AG10803 (cell line): Measurements from ENCODE around the gene LINC00237.

Source experiments
- DNase-seq: peaks from one replicate; pipeline ENCODE4 v3.0.0; 2010; ENCODE audit warnings: low read depth
- H3K4me3 ChIP-seq: 2 replicates; pipeline ENCODE4 v1.5.1; 2011; ENCODE audit warnings: mild to moderate bottlenecking, low read length, control low read depth
- TF ChIP-seq, protein P1 (sequence below): conservative IDR thresholded peaks from 2 replicates; pipeline ENCODE4 v1.5.1; 2011; ENCODE audit warnings: mild to moderate bottlenecking, low read length, control low read depth, inconsistent platforms

Gene LINC00237

DNA sequence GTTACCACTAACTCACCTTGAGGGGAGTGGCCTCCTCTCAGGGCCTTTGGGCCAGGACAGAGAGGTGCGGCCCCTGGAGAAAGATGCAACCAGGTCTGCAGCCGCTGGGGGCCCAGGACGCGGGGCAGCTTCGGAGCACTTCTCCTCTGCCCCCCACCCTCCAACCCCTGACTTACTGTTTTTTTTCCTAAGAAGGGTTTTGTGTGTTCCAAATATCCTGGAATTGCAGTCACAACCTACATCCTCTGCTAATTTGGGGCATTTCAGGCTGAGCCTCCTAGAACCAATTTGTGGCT is 1.7 kb downstream of the LINC00237 start:
- TF ChIP-seq, protein P1, sequence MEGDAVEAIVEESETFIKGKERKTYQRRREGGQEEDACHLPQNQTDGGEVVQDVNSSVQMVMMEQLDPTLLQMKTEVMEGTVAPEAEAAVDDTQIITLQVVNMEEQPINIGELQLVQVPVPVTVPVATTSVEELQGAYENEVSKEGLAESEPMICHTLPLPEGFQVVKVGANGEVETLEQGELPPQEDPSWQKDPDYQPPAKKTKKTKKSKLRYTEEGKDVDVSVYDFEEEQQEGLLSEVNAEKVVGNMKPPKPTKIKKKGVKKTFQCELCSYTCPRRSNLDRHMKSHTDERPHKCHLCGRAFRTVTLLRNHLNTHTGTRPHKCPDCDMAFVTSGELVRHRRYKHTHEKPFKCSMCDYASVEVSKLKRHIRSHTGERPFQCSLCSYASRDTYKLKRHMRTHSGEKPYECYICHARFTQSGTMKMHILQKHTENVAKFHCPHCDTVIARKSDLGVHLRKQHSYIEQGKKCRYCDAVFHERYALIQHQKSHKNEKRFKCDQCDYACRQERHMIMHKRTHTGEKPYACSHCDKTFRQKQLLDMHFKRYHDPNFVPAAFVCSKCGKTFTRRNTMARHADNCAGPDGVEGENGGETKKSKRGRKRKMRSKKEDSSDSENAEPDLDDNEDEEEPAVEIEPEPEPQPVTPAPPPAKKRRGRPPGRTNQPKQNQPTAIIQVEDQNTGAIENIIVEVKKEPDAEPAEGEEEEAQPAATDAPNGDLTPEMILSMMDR: no peak
- H3K4me3 ChIP-seq: no peak overlapping the region
- DNase-seq: no peak

DNA sequence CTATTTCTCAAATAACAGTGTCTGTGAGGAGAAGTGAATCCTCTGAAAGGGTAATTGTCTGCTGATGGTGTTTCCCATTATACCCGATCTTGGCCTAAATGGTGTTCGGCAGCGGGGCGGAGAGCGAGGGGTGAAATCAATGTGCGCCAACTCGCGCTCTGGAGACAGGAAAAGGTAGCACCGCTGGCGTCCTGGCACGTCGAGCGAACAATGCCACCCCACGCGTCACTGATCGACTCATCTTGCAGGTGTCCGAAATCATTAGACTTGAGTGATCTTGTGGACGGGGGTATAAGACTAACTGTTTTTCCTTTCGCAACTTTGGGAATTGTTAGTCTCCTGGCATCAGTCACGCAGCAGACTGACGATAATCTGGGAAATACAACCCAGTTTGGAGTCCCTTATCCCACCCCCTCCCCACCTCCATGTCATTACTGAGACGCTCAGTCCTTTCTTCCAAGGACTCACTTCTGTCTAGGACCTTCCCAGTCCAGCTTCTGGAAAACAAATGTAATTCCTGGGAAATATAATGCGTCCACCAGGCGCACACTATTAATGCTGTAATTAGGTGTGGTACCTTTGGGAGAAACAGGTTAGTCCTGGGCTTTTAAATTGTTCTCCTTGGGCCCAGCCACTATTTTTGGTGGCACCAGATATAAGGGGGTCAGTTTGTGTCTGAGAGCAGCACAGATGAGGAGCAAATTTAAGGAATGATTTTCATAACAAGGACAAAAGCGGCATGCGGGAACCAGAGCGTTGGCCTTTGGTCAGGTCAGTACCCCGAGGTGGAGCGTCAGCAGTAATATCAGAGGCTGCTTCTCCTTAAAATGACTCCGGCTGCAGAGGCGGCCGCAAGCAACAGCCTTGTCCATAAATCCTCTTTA is 2.3 kb downstream of the LINC00237 start:
- no peak for DNase-seq
- TF ChIP-seq, protein P1: no peak
- no peak overlapping the region for H3K4me3 ChIP-seq

DNA sequence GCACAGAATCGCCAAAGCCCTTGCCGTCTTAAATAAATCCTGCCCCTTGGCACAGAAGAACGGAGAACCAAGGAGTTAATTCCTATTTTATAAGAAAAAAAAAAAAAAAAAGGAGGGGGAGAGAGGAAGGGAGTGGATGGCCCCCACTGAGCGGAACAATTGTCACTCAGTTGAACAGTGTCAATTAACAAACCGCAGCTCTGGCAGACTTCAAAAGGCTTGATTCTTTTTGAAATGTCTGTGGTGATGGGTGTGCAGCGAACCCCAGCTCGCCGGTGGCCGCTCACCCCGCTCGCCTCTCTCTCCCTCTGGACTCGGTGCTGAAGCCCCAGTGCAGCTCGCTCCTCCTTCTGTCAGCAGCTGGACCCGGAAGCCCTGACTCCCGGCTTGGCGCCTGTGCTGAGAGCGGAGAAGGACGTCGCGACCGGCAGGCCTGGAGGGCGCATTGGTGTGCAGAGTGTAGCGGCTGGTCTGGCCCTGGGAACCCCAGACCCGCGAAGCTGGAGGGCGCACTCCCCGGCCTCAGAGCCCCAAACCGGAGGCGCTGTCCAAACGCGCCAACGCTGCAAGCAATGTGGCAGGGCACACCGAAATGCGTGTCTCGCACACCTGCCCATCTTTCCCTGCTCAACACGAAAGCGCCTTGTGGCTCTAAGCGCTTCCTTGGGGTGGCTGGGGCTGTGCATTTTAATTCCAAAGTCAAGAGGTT is 3.4 kb downstream of the LINC00237 start:
- DNase-seq: peak; percentile 16
- peak overlapping the region; percentile 29 for H3K4me3 ChIP-seq
- TF ChIP-seq, protein P1: no peak

DNA sequence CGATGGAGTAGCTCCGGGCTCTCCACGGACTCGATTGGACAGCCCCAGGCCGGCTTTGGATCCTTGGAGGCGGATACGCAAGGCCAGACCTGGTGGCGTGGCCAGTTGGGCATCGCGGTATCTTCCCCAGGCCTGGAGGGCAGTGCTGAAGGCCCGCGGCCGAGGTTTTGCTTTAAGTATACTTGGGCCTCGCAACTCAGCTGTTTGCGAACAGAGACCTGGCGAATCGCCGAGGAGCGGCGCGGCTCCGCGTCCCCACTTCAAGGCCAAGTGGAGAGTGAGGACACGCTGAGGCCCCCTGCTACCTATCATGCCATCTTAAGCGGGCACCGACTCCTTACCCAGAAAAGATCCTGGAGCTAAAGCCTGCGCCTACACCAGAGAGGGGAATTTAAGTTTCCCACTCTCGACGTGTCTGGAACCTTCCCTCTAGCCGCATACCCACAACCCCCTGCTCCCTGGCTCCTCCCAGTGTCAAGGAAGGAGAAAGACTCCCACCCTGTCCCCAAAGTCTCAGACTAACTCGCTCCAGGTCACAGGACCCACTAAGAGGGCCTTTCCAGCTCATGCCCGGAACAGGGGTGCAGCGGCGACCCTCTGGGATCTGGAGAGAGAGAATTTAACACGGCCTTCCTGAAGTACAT is 4.1 kb downstream of the LINC00237 start:
- DNase-seq: no peak
- no peak overlapping the region for H3K4me3 ChIP-seq
- TF ChIP-seq, protein P1: no peak

DNA sequence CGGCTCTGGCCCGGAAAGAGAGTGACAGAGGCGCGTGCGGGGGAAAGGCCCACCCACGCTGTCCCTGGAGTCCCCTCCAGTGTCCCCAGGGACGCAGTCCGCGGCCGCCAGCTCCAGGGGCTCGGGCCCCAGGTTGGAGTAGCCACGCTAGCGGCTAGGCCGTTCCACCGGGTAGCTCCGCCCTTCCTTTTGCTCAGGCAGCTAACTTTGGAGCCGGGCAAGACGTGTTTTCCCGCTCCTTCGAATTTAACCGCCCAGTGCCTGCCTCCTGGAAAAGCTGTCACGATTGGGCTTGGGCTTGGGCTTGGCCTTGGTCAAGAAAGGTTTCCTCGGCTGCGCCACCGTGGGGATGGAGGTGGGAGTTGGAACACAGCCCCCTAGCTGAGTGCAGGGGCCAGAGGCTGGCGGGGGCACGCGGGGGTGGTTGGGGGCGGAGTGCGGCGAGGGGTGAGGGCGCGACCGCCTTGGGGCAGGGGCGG is 4.7 kb downstream of the LINC00237 start:
- TF ChIP-seq, protein P1: no peak
- no peak overlapping the region for H3K4me3 ChIP-seq
- no peak for DNase-seq

DNA sequence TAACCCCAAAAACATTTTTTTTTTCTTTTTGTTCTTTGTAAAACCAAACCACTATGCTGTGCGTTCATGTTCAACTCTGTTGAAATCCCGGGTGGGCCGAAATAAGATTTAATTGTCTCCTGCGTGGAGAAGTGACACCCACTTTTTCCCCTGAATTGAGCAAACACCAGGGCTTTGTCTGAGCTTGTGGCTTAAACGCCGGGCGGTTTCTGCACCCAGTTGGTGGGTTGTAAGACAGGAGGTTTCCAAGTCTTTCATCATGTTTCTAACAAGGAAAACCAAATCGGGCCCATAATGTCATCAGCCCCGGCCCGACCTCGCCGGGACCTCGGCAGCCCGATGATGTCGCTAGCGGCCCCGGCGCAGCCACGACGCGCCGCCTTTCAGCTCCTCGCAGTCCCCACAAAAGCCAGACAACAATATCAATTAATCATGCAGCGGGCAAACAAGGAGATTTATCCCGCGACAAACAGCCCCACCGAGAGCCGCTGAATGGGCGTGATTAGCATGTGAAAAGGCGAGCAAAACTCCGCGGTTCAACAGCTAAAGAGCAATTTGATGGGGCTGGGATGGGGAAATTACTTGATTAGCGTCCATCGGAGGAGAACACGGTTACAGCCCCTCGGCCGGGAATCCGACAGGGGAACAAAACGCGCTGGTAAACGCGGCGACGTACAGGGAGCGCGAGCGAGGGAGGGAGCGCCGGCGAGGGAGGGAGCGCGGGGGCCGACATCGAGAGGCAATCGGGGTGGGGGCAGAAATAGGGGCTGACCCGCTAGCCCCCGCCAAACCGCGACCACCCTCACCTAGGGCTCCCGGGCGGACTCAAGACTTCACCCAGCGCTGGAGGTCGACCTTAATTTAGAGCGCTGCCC is 5.3 kb downstream of the LINC00237 start:
- TF ChIP-seq, protein P1: no peak
- DNase-seq: peak; percentile 32

More for the DNA sequence above, 5.3 kb downstream of the LINC00237 start:
- peak overlapping the region; percentile 42; the same call in 1 of the 2 replicates for H3K4me3 ChIP-seq
